Large intestine (tissue), 3 donors: ENCODE measurements around the gene TREM2. TPM values are rescaled to one million over a fixed set of nuclear protein-coding genes. Genes with fewer than 3 reads are reported as not detected.

Source experiments
- DNase-seq, 2 donors: peaks; one replicate each; pipeline versions ENCODE4 v3.0.0 to v3.0.0-alpha.2; 2013
- H3K27ac ChIP-seq: one replicate; pipeline ENCODE4 v1.5.1; 2013; ENCODE audit warnings: low read length
- H3K27me3 ChIP-seq: 2 replicates; pipeline ENCODE4 v1.6.1; 2013; ENCODE audit warnings: low read length; ENCODE audit not compliant: control insufficient read depth, insufficient read depth
- H3K36me3 ChIP-seq: 2 replicates; pipeline ENCODE4 v1.6.1; 2013; ENCODE audit warnings: low read length; ENCODE audit not compliant: control insufficient read depth, insufficient read depth
- H3K4me1 ChIP-seq: one replicate; pipeline ENCODE4 v1.6.1; 2013; ENCODE audit warnings: low read length; ENCODE audit not compliant: control insufficient read depth, insufficient read depth
- H3K4me3 ChIP-seq: one replicate; pipeline ENCODE4 v1.5.1; 2013; ENCODE audit warnings: low read length
- H3K9me3 ChIP-seq: one replicate; pipeline ENCODE4 v1.6.1; 2013; ENCODE audit warnings: mild to moderate bottlenecking, low read depth, low read length, moderate library complexity; ENCODE audit not compliant: control insufficient read depth
- WGBS: methylation state at CpG from one replicate; pipeline ENCODE4 v1.1.5; 2013; ENCODE audit warnings: low lambda C conversion rate; ENCODE audit not compliant: insufficient coverage; 5-methylcytosine and 5-hydroxymethylcytosine counted together
- polyA plus RNA-seq: library from polyadenylated mRNA; unstranded; fragments of 120-200 nt; gene quantifications from one replicate; pipeline ENCODE4 v1.2.1, GENCODE V29; 2013

Gene TREM2
- polyA plus RNA-seq, 1 donor: 0.28 TPM

- H3K27me3 ChIP-seq: peaks cover 1% of the 10 kb centered on the region
- no peak overlapping the region for H3K4me3 ChIP-seq
- H3K27ac ChIP-seq: no peak overlapping the region
- WGBS: 82% methylated on average over 2 of the region's 4 CpGs
- no peaks in the 10 kb centered on the region for H3K36me3 ChIP-seq
- H3K9me3 ChIP-seq: no peaks in the 10 kb centered on the region
- H3K4me1 ChIP-seq: no peaks in the 10 kb centered on the region
- peak; percentile 42 to 57 for DNase-seq
Measured at GRCh38 chr6:41182069-41183034, 19.4 kb upstream of the TREM2 start.

DNA sequence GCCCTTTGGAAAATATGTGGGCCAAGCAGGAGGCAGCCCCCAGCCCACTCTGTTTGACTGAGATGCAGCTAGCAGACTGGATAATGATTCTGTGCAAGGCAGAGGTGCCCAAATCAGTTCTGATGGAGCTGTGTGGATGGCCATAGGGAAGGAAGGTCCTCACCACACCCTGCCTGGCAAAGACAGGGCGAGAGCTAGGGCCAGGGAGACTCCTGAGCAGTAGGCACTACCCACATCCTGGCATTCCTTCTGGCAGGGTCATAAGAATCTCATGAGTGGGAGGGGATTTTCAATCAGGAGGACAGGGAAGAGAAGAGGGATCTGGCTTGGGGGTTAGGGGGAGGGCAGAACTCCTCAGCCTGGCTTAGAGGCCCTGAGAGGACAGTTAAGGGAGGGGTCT is 18.6 kb upstream of the TREM2 start:
- H3K27ac ChIP-seq: no peak overlapping the region
- no CpG with 5 or more reads among the region's 1 CpG for WGBS

DNA sequence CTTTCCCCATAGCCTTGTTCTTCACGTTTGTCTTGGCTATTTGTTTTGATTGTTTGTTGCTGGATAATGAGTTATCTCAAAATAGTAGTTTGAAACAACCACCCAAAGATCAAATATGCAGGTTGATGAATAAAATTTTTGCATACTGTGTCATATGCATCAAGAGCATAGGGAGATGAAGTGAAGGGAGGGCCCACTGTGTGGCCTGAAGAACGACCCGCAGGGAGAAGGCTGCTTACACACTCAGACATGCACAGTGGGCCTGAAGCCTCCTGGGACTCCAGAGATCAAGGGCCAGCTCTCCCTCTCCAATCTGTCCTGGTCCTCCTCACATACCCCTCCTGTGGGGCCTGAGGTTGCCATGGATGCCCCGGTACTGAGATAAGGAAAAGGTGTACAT is 16.2 kb upstream of the TREM2 start:
- Histone ChIP-seq H3K4me1 (no peaks in the 10 kb centered on the region), H3K27ac (no peak overlapping the region), H3K27me3 (peaks cover 3% of the 10 kb centered on the region), H3K36me3 (no peaks in the 10 kb centered on the region), H3K4me3 (no peak overlapping the region), H3K9me3 (no peaks in the 10 kb centered on the region)
- WGBS: no CpG with 5 or more reads among the region's 4 CpGs
- no peak for DNase-seq

More for the DNA sequence above, 18.6 kb upstream of the TREM2 start:
- Histone ChIP-seq H3K9me3 (no peaks in the 10 kb centered on the region), H3K27me3 (peaks cover 3% of the 10 kb centered on the region), H3K36me3 (no peaks in the 10 kb centered on the region), H3K4me3 (no peak overlapping the region), H3K4me1 (no peaks in the 10 kb centered on the region)
- no peak for DNase-seq

- Histone ChIP-seq H3K36me3 (no peaks in the 10 kb centered on the region), H3K4me1 (no peaks in the 10 kb centered on the region), H3K27ac (no peak overlapping the region), H3K27me3 (peaks cover 3% of the 10 kb centered on the region), H3K9me3 (no peaks in the 10 kb centered on the region), H3K4me3 (no peak overlapping the region)
- no peak for DNase-seq
- WGBS: 92% methylated on average over 2 of the region's 2 CpGs
Measured at GRCh38 chr6:41177695-41178094, 14.8 kb upstream of the TREM2 start.

DNA sequence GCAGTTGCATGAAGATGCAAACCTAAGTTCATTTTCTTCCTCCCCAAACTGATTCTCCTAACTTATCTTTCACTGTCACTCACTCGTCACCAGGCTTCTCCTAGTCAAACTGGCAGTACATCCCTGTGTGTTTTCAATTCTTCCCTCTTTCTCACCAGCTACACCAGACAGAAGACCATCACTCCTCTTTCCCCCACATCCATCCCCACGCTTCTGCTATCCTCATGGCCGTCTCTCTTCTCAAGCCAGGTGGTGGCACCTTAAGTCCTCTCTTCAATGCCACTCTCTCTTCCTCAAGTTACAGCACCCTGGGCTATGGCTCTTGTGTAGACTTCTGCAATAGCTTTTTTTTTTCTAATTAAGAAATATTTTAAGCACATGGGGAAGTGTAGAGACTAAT is 14.4 kb upstream of the TREM2 start:
- 80% methylated on average over 2 of the region's 3 CpGs for WGBS
- Histone ChIP-seq H3K27ac (no peak overlapping the region), H3K9me3 (no peaks in the 10 kb centered on the region), H3K36me3 (no peaks in the 10 kb centered on the region), H3K27me3 (peaks cover 3% of the 10 kb centered on the region), H3K4me3 (no peak overlapping the region), H3K4me1 (no peaks in the 10 kb centered on the region)
- no peak for DNase-seq

DNA sequence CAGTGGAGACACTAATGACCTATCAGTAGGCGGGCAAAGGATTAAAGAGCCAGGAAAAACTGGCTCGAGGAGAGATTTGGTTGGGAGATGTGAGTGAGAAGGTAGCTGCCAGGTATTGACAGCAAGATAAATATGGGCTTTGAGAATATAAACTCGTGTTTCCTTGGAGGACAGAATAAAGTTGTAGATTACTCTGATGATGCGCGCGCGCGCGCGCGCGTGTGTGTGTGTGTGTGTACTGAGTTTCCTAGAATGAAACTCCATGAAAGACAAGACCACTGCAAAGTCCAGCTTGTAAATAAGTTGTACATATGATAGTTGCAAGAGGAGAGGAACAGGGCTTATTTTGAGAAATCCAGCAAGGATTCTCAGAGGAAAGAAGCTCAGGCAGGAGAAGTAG is 13.3 kb upstream of the TREM2 start:
- DNase-seq: no peak
- Histone ChIP-seq H3K36me3 (no peaks in the 10 kb centered on the region), H3K9me3 (no peaks in the 10 kb centered on the region), H3K27ac (no peak overlapping the region), H3K4me1 (no peaks in the 10 kb centered on the region), H3K27me3 (peaks cover 6% of the 10 kb centered on the region), H3K4me3 (no peak overlapping the region)
- WGBS: 0% methylated on average over 1 of the region's 12 CpGs

DNA sequence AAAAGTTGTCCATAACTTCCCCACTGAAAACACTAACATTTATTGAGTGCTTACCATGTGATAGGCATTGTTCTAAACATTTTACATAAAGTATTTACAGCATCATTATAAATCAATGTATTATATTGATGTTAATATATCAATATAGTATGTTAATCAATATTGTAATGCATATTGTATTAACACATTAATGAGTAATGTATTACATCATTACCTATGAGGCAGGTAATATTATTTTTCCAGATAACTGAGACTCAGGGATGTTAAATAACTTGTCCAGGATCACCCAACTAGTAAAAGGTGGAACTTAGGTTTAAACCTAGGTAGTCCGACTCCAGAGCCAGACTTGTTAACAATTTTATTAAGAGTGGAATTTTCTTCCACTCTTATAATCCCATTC is 12.2 kb upstream of the TREM2 start:
- H3K9me3 ChIP-seq: no peaks in the 10 kb centered on the region
- no peak overlapping the region for H3K27ac ChIP-seq
- no peak for DNase-seq
- no peak overlapping the region for H3K4me3 ChIP-seq
- no peaks in the 10 kb centered on the region for H3K4me1 ChIP-seq
- no peaks in the 10 kb centered on the region for H3K36me3 ChIP-seq
- peaks cover 7% of the 10 kb centered on the region for H3K27me3 ChIP-seq
- no CpG with 5 or more reads among the region's 1 CpG for WGBS

DNA sequence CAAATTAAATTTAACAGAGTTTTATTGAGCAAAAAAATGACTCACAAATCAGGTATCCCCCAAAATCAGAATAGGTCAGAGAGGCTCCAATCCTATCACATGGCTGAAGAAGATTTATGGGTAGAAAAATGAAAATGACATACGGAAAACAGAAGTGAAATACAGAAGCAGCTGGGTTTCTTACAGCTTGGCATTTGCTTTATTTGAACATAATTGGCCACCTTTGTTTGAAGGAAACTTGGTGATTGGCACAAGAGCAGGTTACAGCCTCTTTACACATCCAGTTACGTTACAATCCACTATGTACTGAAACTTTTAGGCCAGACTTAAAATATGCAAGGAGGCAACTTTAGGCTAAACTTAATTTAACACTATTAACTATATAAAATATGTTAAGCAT is 11.7 kb upstream of the TREM2 start:
- no peak overlapping the region for H3K4me3 ChIP-seq
- no peaks in the 10 kb centered on the region for H3K4me1 ChIP-seq
- peaks cover 7% of the 10 kb centered on the region for H3K27me3 ChIP-seq
- no peak overlapping the region for H3K27ac ChIP-seq
- H3K9me3 ChIP-seq: no peaks in the 10 kb centered on the region
- no peaks in the 10 kb centered on the region for H3K36me3 ChIP-seq
- 60% methylated on average over 1 of the region's 2 CpGs for WGBS
- no peak for DNase-seq

GRCh38 chr6:41171908-41172307 is 9.0 kb upstream of the TREM2 start:
- no peak overlapping the region for H3K4me3 ChIP-seq
- H3K36me3 ChIP-seq: no peaks in the 10 kb centered on the region
- peaks cover 4% of the 10 kb centered on the region for H3K27me3 ChIP-seq
- no peak overlapping the region for H3K27ac ChIP-seq
- DNase-seq: no peak
- no peaks in the 10 kb centered on the region for H3K4me1 ChIP-seq
- WGBS: no CpG with 5 or more reads among the region's 3 CpGs
- H3K9me3 ChIP-seq: no peaks in the 10 kb centered on the region

DNA sequence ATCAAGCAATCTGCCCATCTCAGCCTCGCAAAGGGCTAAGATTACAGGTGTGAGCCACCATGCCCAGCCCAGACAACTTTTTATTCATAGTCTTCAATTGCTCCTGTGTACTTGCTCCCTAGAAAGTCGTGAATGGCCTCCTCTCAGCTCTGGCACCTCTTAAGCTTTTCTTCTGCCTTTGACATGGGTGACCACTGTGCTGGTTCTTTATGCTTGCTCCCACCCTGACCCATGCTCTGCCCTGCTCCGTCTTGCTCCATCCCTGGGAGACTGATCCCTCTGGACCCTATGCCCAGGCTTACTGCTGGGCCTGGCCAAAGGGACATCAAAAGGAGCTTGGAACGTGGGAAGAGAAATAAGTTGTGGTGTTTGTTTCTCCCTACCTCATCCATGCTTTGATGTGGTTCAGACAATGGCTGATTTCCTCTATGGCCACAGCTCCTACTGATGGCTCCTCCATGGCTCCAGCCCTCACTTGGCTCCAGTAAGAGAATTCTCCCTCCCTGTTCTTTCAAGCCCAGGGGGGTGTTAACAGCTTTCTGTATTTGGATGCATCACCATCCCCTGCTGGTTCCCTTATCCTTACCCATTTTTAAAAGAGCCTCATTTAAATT is 7.7 kb upstream of the TREM2 start:
- H3K9me3 ChIP-seq: no peaks in the 10 kb centered on the region
- no CpG with 5 or more reads among the region's 4 CpGs for WGBS

More for the DNA sequence above, 7.7 kb upstream of the TREM2 start:
- Histone ChIP-seq H3K4me1 (no peaks in the 10 kb centered on the region), H3K4me3 (no peak overlapping the region), H3K27ac (no peak overlapping the region), H3K36me3 (no peaks in the 10 kb centered on the region), H3K27me3 (peaks cover 4% of the 10 kb centered on the region)
- DNase-seq: no peak
